HUES64 (cell line): Measurements from ENCODE around the gene MARVELD1.

ENCODE experiments used
- H3K27ac ChIP-seq: 2 replicates; pipeline ENCODE4 v1.7.0; 2013; ENCODE audit warnings: low read depth, low read length, inconsistent platforms
- H3K27me3 ChIP-seq: 2 replicates; pipeline ENCODE4 v1.6.1; 2013; ENCODE audit warnings: mild to moderate bottlenecking, low read length; ENCODE audit not compliant: insufficient read depth
- H3K36me3 ChIP-seq: 2 replicates; pipeline ENCODE4 v1.6.1; 2013; ENCODE audit warnings: mild to moderate bottlenecking, low read length; ENCODE audit not compliant: insufficient read depth
- H3K4me1 ChIP-seq: 2 replicates; pipeline ENCODE4 v1.6.1; 2013; ENCODE audit warnings: mild to moderate bottlenecking, low read length, moderate library complexity; ENCODE audit not compliant: insufficient read depth
- H3K4me3 ChIP-seq: 2 replicates; pipeline ENCODE4 v1.5.1; 2013; ENCODE audit warnings: mild to moderate bottlenecking, low read length, moderate library complexity
- H3K9ac ChIP-seq: 2 replicates; pipeline ENCODE4 v1.6.1; 2013; ENCODE audit warnings: mild to moderate bottlenecking, low read depth, low read length
- H3K9me3 ChIP-seq: 2 replicates; pipeline ENCODE4 v1.6.1; 2013; ENCODE audit warnings: low read depth, low read length; ENCODE audit not compliant: insufficient read depth
- WGBS: fragments of 150-250, 120-280 bp; methylation state at CpG from one replicate; pipeline ENCODE4 v1.1.7; 2013; ENCODE audit warnings: missing lambda C conversion rate; 5-methylcytosine and 5-hydroxymethylcytosine counted together

Gene MARVELD1

DNA sequence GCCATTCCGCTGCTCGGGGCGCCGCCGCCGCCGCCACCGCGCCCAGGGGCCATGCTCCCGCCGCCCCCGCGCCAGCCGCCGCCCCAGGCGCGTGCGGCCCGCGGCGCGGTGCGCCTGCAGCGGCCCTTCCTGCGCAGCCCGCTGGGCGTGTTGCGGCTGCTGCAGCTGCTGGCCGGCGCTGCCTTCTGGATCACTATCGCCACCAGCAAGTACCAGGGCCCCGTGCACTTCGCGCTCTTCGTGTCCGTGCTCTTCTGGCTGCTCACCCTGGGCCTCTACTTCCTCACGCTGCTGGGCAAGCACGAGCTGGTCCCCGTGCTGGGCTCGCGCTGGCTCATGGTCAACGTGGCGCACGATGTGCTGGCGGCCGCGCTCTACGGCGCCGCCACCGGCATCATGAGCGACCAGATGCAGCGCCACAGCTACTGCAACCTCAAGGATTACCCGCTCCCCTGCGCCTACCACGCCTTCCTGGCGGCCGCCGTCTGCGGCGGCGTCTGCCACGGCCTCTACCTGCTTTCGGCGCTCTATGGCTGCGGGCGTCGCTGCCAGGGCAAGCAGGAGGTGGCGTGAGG, 383 bp downstream of the MARVELD1 start:
- Histone ChIP-seq H3K36me3 (peaks cover 17% of the 10 kb centered on the region), H3K4me1 (peaks cover 32% of the 10 kb centered on the region), H3K9me3 (no peaks in the 10 kb centered on the region), H3K27ac (peak overlapping the region; percentile 67), H3K4me3 (peak overlapping the region; percentile 69), H3K9ac (peak overlapping the region; percentile 76), H3K27me3 (no peaks in the 10 kb centered on the region)
- under 1% methylated on average over 69 of the region's 69 CpGs for WGBS

DNA sequence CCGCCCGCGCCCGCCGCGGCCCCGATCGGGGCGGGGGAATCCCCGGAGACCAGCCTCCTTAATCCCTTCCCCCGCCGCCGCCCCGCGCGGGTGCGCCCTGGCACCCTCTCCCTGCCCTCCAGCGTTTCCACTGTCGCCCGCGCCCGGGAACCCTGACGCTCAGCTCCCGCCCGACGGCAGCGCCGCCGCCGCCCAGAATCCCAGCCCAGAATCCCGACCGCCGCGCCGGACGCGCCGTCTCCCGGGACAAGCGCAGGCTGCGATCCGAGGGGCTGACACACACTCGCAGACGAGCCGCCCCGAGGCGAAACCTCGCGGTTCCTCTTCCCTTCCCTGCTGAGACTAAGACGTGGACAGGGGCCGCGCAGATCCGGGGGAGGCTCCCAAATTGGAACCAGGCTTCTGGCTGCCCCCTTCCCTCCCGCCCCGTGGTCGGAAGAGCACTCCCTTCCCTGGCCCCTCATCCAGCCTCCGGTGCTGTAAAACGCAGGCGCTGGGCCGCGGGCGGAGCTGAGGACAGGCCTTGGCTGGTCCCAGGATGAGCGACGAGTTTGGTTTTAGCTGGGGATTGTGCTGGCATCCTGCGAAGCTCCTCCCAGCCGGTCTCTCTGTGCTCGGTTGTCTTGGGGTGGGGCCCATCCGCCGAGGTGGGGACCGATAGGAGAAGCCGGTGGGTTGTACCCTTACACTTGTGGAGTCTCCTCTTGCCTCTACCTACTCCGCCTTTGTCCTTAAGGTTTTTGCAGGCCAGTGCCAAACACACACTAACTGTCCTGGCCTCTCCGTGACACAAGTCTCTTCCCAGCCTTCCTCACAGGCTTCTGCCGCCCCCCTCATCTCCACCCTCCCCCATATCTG, 1.1 kb downstream of the MARVELD1 start:
- peaks cover 39% of the 10 kb centered on the region for H3K4me1 ChIP-seq
- WGBS, result under 1% methylated on average over 74 of the region's 74 CpGs

DNA sequence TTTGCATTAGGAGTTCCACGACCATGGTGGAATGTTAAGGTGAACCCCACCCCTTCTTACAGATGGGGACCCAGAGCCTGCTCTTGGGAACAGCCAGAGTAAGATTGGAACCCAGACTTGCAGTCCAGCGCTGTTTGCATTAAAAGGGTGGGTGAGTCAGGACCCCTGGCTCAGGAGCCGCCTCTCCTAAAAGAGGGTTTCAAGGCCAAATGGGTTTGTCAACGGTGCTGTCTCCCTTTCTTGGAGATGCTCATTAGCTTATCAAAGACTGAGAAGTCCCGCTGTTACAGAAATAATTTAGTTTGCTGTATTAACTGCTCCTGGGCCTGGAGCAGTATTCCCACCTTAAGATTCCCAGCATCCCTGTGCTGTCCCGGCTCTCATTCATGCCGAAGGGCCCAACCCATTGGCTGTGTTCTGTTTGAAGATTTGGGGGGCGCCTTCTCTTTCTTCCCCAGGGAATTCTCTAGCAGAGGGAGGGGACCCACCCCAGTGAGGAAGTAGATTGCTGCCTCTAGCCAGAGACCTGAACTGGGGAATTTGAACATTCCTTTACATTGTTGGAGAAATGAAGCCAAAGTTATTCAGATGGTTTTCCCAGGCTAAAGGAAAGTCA, 1.8 kb downstream of the MARVELD1 start:
- H3K36me3 ChIP-seq, result peaks cover 17% of the 10 kb centered on the region
- H3K9me3 ChIP-seq, result no peaks in the 10 kb centered on the region
- peak overlapping the region; percentile 60; the same call in 1 of the 2 replicates for H3K27ac ChIP-seq
- H3K4me1 ChIP-seq, result peaks cover 43% of the 10 kb centered on the region
- peak overlapping the region; percentile 69 for H3K4me3 ChIP-seq
- H3K27me3 ChIP-seq, result no peaks in the 10 kb centered on the region
- peak overlapping the region; percentile 76 for H3K9ac ChIP-seq
- 18% methylated on average over 8 of the region's 8 CpGs for WGBS

More for the DNA sequence above, 1.1 kb downstream of the MARVELD1 start:
- Histone ChIP-seq H3K36me3 (peaks cover 17% of the 10 kb centered on the region), H3K27me3 (no peaks in the 10 kb centered on the region), H3K27ac (peak overlapping the region; percentile 67), H3K9me3 (no peaks in the 10 kb centered on the region), H3K9ac (peak overlapping the region; percentile 76), H3K4me3 (peak overlapping the region; percentile 69)

DNA sequence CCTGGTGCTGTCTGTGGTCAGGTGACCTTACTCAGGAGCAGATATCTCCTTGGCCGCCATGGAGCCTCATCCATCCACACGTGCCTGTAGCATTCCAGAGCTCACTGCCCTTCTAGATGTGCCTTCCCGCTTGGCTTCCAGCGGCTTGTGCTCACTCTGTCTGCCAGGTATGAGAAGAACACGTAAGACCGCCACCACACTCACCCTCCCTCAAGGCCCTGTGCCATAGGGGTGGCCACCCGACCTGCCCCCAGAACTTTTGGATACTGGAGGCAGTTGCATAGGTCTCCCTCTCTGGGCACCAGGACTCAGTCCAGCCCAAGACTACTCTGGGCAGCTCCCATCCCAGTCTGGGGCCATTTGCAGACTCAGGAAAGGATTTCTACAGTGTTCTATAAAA, 4.1 kb downstream of the MARVELD1 start:
- Histone ChIP-seq H3K4me1 (peaks cover 43% of the 10 kb centered on the region), H3K27ac (no peak overlapping the region)

DNA sequence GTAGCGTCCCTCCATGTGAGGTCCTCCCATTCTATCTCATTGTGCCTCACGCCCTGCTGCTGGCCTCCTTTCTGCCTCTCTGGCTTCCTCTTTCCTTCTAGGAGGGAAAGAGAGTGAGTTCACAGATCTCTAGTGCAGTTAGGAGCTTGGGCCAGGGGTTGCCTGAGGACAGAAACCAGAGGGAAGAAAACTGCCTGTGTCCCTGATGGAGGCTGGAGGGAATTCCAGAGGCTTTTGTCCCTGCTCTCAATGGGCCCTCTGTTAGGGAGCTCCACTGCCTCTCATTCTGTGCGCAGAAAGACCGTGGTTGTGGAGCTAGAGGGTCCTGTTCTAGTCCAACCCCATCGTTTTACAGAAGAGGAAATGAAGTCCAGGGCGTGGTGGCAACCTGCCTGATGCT, 4.6 kb downstream of the MARVELD1 start:
- no peak overlapping the region for H3K9ac ChIP-seq
- H3K9me3 ChIP-seq, result no peaks in the 10 kb centered on the region
- H3K4me1 ChIP-seq, result peaks cover 37% of the 10 kb centered on the region
- WGBS, result 80% methylated on average over 6 of the region's 6 CpGs
- peaks cover 17% of the 10 kb centered on the region for H3K36me3 ChIP-seq
- no peaks in the 10 kb centered on the region for H3K27me3 ChIP-seq
- H3K27ac ChIP-seq, result no peak overlapping the region
- no peak overlapping the region for H3K4me3 ChIP-seq

More for the DNA sequence above, 4.1 kb downstream of the MARVELD1 start:
- no peak overlapping the region for H3K9ac ChIP-seq
- no peak overlapping the region for H3K4me3 ChIP-seq
- H3K36me3 ChIP-seq, result peaks cover 17% of the 10 kb centered on the region
- H3K27me3 ChIP-seq, result no peaks in the 10 kb centered on the region
- 93% methylated on average over 7 of the region's 7 CpGs for WGBS
- H3K9me3 ChIP-seq, result no peaks in the 10 kb centered on the region

DNA sequence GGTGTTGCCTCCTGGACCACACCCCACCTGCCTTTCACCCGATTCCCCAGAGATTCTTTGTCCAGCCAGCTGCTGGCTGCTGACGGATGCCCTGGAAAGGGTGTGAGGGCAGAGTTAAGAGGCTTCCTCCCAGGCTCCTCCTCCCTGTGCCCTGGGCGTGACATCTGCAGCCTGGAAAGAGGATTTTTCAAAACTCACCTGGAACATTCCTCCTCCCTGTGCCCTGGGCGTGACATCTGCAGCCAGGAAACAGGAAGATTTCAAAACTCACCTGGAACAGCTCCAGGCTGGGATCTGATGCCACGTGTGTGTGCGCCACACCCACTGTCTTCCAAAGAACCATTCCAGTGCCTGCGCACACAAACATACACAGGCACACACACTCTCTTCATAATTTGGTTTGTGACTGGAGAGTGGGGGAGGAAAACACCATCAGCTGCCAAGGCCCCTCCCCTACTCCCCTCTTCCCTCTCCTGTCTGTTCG, 5.2 kb downstream of the MARVELD1 start:
- 84% methylated on average over 8 of the region's 8 CpGs for WGBS
- Histone ChIP-seq H3K9me3 (no peaks in the 10 kb centered on the region), H3K4me1 (peaks cover 37% of the 10 kb centered on the region), H3K4me3 (no peak overlapping the region), H3K27me3 (no peaks in the 10 kb centered on the region), H3K36me3 (peaks cover 17% of the 10 kb centered on the region), H3K27ac (peak overlapping the region; percentile 41; the same call in 1 of the 2 replicates), H3K9ac (no peak overlapping the region)

DNA sequence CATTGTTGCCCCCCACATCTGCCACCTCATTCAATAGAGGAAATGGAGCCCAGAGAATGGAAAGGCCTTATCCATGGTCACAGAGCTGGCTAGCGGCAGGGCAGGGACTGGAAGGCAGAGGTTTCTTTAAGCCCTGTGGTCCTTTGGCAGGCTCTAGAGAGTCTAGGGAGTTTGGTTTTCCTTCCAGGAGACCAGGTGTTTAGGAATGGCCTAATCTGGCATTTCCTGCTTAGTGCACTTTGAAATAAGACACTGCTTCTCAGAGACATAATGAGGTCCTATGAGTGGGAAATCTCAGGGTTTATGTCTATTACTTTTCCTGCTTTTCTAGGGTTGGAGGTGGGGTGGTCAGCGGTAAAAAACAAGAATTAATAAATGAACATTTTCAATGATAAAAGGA, 6.1 kb downstream of the MARVELD1 start:
- Histone ChIP-seq H3K4me1 (peaks cover 37% of the 10 kb centered on the region), H3K9ac (no peak overlapping the region), H3K27me3 (no peaks in the 10 kb centered on the region), H3K27ac (peak overlapping the region; percentile 68), H3K36me3 (peaks cover 17% of the 10 kb centered on the region), H3K9me3 (no peaks in the 10 kb centered on the region), H3K4me3 (0 out of 2 replicates have a peak overlapping the region, but pooled peaks have one; percentile 10)
- WGBS, result 91% methylated on average over 2 of the region's 2 CpGs

DNA sequence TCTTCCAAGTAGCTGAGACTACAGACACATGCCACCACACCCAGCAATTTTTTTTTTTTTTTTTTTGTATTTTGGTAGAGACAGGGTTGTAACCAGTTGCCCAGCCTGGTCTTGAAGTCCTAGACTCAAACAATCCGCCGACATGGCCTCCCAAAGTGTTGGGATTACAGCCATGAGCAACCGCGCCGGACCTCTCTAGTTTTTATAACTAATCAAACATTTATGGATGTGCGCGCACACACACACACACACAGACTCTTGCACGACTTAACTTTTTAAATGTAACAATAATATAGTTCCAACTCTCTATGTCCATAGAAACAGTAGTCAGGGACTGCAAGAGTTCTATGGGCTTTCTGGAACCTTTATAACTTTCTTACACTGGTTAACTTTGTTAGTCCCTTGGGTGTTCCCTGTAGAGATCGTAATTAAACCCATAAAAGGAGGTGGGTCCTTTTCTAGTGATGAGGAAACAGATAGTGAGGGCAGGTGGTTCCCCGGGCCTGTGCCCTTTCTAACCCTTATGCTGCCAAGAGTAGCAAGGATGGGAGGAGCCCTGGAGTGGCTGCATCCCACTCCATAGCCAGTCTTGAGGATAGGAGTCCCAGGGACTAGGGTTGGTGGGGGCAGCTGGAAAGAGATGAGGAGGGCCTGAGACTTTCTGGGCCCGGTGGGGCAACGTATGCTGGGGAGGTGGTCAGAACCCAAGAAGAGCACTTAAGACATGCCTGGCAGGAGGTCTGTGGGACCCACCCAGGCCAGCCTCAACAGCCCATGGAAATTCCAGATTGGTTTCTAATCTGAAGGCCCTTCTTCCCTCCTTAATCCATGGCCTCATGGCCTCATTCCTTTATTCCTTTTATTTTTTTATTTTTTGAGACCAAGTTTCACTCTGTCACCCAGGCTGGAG, 8.6 kb downstream of the MARVELD1 start:
- H3K9me3 ChIP-seq, result no peaks in the 10 kb centered on the region
- no peaks in the 10 kb centered on the region for H3K27me3 ChIP-seq
- H3K36me3 ChIP-seq, result peaks cover 10% of the 10 kb centered on the region
- 97% methylated on average over 9 of the region's 12 CpGs for WGBS
- H3K27ac ChIP-seq, result no peak overlapping the region
- H3K4me3 ChIP-seq, result no peak overlapping the region
- H3K4me1 ChIP-seq, result peaks cover 22% of the 10 kb centered on the region
- H3K9ac ChIP-seq, result no peak overlapping the region

DNA sequence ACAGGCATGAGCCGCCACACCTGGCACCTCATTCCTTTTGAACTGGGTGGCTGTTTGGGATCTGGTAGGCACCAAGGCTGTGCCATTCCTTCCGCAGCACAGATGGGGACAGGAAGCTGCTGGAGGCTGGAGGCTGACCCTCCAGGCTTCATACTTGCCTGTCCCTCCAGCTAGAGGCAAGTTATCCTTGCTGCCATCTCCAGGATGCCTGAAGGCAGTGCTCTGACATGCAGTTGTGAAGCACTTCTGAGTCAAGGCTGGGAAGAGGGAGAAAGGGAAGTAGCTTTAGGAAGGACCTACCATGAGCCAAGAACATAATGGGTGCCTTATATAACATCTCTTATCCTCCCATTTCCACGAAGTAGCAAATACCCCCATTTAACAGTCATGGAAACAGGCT, 9.5 kb downstream of the MARVELD1 start:
- H3K27ac ChIP-seq, result no peak overlapping the region
- H3K4me3 ChIP-seq, result no peak overlapping the region
- no peak overlapping the region for H3K9ac ChIP-seq
- no peaks in the 10 kb centered on the region for H3K9me3 ChIP-seq
- H3K4me1 ChIP-seq, result peaks cover 20% of the 10 kb centered on the region
- no peaks in the 10 kb centered on the region for H3K27me3 ChIP-seq
- 83% methylated on average over 3 of the region's 3 CpGs for WGBS
- H3K36me3 ChIP-seq, result peaks cover under 1% of the 10 kb centered on the region; the same call in 1 of the 2 replicates

DNA sequence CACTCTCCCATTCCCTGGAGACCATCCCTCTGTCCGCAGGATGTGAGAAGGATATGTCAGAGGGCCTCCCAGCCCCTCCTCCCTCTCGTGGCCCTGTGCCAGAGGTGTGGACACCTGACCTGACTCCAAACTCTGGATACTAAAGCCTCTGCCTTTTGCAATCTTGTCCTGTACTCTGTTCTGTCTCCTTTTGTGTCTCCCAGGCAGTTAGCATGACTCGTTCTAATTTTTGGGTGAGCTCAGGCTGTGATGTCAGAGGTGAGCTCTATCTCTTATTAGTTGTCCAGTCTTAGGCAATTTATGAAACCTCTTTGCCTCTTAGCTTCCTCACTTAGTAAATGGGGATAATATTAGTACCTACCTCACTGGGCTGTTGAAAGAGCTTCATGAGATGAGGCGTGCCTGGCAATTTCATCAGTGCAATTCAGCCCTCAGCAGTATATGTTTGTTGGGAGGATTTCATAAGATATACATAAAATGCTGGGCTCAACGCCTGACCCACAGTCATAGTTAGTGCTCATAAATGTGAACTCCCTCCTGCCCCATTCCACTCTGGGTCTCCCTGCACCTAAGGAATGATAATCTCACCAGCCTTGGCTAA, 10.9 kb downstream of the MARVELD1 start:
- Histone ChIP-seq H3K4me3 (no peak overlapping the region), H3K27me3 (no peaks in the 10 kb centered on the region), H3K27ac (no peak overlapping the region), H3K9me3 (no peaks in the 10 kb centered on the region), H3K4me1 (peaks cover 6% of the 10 kb centered on the region; the same call in 1 of the 2 replicates), H3K36me3 (no peaks in the 10 kb centered on the region), H3K9ac (no peak overlapping the region)
- WGBS, result 83% methylated on average over 5 of the region's 5 CpGs
